Endothelial cell of umbilical vein (primary cell): ENCODE results near the gene HIP1R. TPM values are rescaled to one million over a fixed set of nuclear protein-coding genes. Genes with fewer than 3 reads are reported as not detected.

ENCODE experiments used
- BruUV-seq: library from RNA; stranded (reverse); fragments of 400-500 nt; replicated peaks from 2 replicates; lab custom pipeline; 2021; lab: Mats Ljungman, UMichigan
- CTCF ChIA-PET: fragments of 300-600, 350-600 bp; sonication (Branson Sonifier 250); formaldehyde crosslinking; loops from one replicate; lab custom pipeline; 2021; ENCODE audit warnings: antibody characterized with exemption, inconsistent platforms; lab: Charles Lee
- POLR2A ChIA-PET: fragments of 300-600, 350-600 bp; sonication (Branson Sonifier 250); formaldehyde crosslinking; loops from one replicate; lab custom pipeline; 2021; ENCODE audit warnings: antibody characterized with exemption, inconsistent platforms; lab: Charles Lee
- DNase-seq: peaks from one replicate; pipeline ENCODE4 v3.0.0-alpha.2; 2011; ENCODE audit warnings: low read depth, low spot score
- FAIRE-seq: peaks from 2 replicates; lab custom pipeline; 2011; peaks lifted over from hg19 to GRCh38; lab: Jason Lieb, UNC
- H2AFZ ChIP-seq: 2 replicates; pipeline ENCODE4 v1.6.0; 2012; ENCODE audit warnings: low read depth, low read length, control low read depth, inconsistent platforms
- H3K27ac ChIP-seq: 2 replicates; pipeline ENCODE4 v1.5.1; 2011; ENCODE audit warnings: low read depth, mild to moderate bottlenecking, control low read depth, low read length, moderate library complexity; ENCODE audit not compliant: insufficient read depth
- H3K27me3 ChIP-seq, 2 experiments: 2 replicates each; pipeline versions ENCODE4 v1.6.0 to v1.6.1; 2011; ENCODE audit warnings: low read length in 2 of 2, mixed read lengths in 1 of 2; ENCODE audit not compliant: control insufficient read depth in 2 of 2, insufficient read depth in 2 of 2
- H3K36me3 ChIP-seq, 2 experiments: 2 replicates in 1 of 2; 3 replicates in 1 of 2; pipeline ENCODE4 v1.5.1; 2011; ENCODE audit warnings: low read length in 2 of 2, mild to moderate bottlenecking in 1 of 2, moderate library complexity in 1 of 2; ENCODE audit not compliant: control insufficient read depth in 2 of 2, insufficient read depth in 2 of 2; ENCODE audit errors: extremely low read depth in 1 of 2
- H3K4me1 ChIP-seq: 3 replicates; pipeline ENCODE4 v1.5.1; 2011; ENCODE audit warnings: mild to moderate bottlenecking, low read length; ENCODE audit not compliant: control insufficient read depth, insufficient read depth; ENCODE audit errors: extremely low read depth
- H3K4me2 ChIP-seq: 2 replicates; pipeline ENCODE4 v1.6.1; 2011; ENCODE audit warnings: low read length, control low read depth, mixed read lengths; ENCODE audit not compliant: insufficient read depth
- H3K4me3 ChIP-seq, 3 experiments: fragments of 200-600 bp in 1 of 3; sonication (generic), shearing (Covaris generic) in 1 of 3; replicated peaks in 1 of 3; 2 replicates each; pipeline ENCODE4 v1.5.1; 2011 to 2016; ENCODE audit warnings: control low read depth in 3 of 3, low read length in 3 of 3, mild to moderate bottlenecking in 2 of 3, inconsistent platforms in 1 of 3, low read depth in 1 of 3, moderate library complexity in 1 of 3; ENCODE audit not compliant: insufficient read depth in 1 of 3
- H3K79me2 ChIP-seq: 2 replicates; pipeline ENCODE4 v1.6.0; 2012; ENCODE audit warnings: low read length, inconsistent platforms; ENCODE audit not compliant: control insufficient read depth, insufficient read depth
- H3K9ac ChIP-seq: replicated peaks from 2 replicates; pipeline ENCODE3; 2011; ENCODE audit warnings: low read length, control low read depth; ENCODE audit not compliant: insufficient read depth; ENCODE audit errors: extremely low read depth
- H3K9me1 ChIP-seq: replicated peaks from 3 replicates; pipeline ENCODE4 v1.6.0; 2011; ENCODE audit warnings: mild to moderate bottlenecking, low read length; ENCODE audit not compliant: control insufficient read depth, insufficient read depth; ENCODE audit errors: extremely low read depth
- H3K9me3 ChIP-seq: replicated peaks from 2 replicates; pipeline ENCODE4 v1.5.1; 2012; ENCODE audit warnings: low read length, inconsistent platforms; ENCODE audit not compliant: control insufficient read depth, insufficient read depth
- H4K20me1 ChIP-seq: replicated peaks from 2 replicates; pipeline ENCODE3; 2011; ENCODE audit warnings: mild to moderate bottlenecking, low read length; ENCODE audit not compliant: control insufficient read depth, insufficient read depth; ENCODE audit errors: extremely low read depth
- CTCF ChIP-seq, 2 donors: IDR thresholded peaks; 1 replicate in 1 of 2; 2 replicates in 1 of 2; pipeline ENCODE4 v1.5.1; 2011; ENCODE audit warnings: low read length in 2 of 2, mild to moderate bottlenecking in 2 of 2, moderate library complexity in 2 of 2, control low read depth in 1 of 2, inconsistent platforms in 1 of 2, low read depth in 1 of 2; ENCODE audit not compliant: insufficient read depth in 1 of 2; ENCODE audit errors: extremely low read depth in 1 of 2
- EZH2 ChIP-seq: IDR thresholded peaks from 2 replicates; pipeline ENCODE4 v1.6.1; 2012; ENCODE audit warnings: borderline replicate concordance, low read depth, mild to moderate bottlenecking, moderate library complexity, low read length, inconsistent platforms; ENCODE audit not compliant: severe bottlenecking
- FOS ChIP-seq: IDR thresholded peaks from 2 replicates; pipeline ENCODE4 v1.6.1; 2011; ENCODE audit warnings: mild to moderate bottlenecking, low read length, moderate library complexity, borderline replicate concordance; ENCODE audit not compliant: insufficient read depth
- GATA2 ChIP-seq: IDR thresholded peaks from 2 replicates; pipeline ENCODE4 v1.7.0; 2011; ENCODE audit warnings: low read depth, mild to moderate bottlenecking, moderate library complexity, mixed read lengths, low read length; ENCODE audit not compliant: insufficient read length, insufficient read depth
- JUN ChIP-seq: IDR thresholded peaks from 2 replicates; pipeline ENCODE4 v1.6.1; 2011; ENCODE audit warnings: borderline replicate concordance, low read depth; ENCODE audit not compliant: insufficient read length, insufficient read depth
- MYC ChIP-seq: IDR thresholded peaks from one replicate; pipeline ENCODE4 v1.6.1; 2011; ENCODE audit warnings: mild to moderate bottlenecking, low read depth, low read length
- POLR2A ChIP-seq: IDR thresholded peaks from 2 replicates; pipeline ENCODE4 v1.6.1; 2012; ENCODE audit warnings: low read depth, mild to moderate bottlenecking, control low read depth, low read length
- POLR2AphosphoS5 ChIP-seq: IDR thresholded peaks from 2 replicates; pipeline ENCODE4 v1.6.1; 2012; ENCODE audit warnings: low read depth, mild to moderate bottlenecking, control low read depth, low read length, moderate library complexity; ENCODE audit not compliant: insufficient read depth
- dilution Hi-C: fragments of 300-500 bp; cut with MboI; formaldehyde crosslinking; loops from one replicate; pipeline ENCODE4 v1.15.0; 2019; ENCODE audit warnings: low sequenced_read_pairs; ENCODE audit not compliant: extremely low pct_ligation_motif_present
- intact Hi-C: fragments of 100-400 bp; cut with micrococcal nuclease; formaldehyde crosslinking; loops from one replicate; pipeline ENCODE4 v1.10.0; 2022
- polyA plus RNA-seq, 4 experiments: library from polyadenylated mRNA; depleted of rRNA in 3 of 4; stranded (reverse) in 3 of 4; unstranded in 1 of 4; fragments of >200 nt; gene quantifications; 2 replicates each; pipeline versions ENCODE4 v1.2.1 to v1.2.3, GENCODE V29; 2011 to 2012; ENCODE audit warnings: missing spikeins in 1 of 4
- total RNA-seq: library from RNA; stranded (reverse); gene quantifications from 2 replicates; pipeline ENCODE4 v1.2.3, GENCODE V29; 2021
- TF ChIP-seq, protein P1 (sequence below): IDR thresholded peaks from 2 replicates; pipeline ENCODE4 v1.6.1; 2011; ENCODE audit not compliant: insufficient read depth, insufficient read length

HIP1R gene
- total and polyA plus RNA-seq, 2 donors (not counting 3 experiments of a cell fraction or from before 2014, with no cell fraction given) = 111 to 122 TPM

DNA sequence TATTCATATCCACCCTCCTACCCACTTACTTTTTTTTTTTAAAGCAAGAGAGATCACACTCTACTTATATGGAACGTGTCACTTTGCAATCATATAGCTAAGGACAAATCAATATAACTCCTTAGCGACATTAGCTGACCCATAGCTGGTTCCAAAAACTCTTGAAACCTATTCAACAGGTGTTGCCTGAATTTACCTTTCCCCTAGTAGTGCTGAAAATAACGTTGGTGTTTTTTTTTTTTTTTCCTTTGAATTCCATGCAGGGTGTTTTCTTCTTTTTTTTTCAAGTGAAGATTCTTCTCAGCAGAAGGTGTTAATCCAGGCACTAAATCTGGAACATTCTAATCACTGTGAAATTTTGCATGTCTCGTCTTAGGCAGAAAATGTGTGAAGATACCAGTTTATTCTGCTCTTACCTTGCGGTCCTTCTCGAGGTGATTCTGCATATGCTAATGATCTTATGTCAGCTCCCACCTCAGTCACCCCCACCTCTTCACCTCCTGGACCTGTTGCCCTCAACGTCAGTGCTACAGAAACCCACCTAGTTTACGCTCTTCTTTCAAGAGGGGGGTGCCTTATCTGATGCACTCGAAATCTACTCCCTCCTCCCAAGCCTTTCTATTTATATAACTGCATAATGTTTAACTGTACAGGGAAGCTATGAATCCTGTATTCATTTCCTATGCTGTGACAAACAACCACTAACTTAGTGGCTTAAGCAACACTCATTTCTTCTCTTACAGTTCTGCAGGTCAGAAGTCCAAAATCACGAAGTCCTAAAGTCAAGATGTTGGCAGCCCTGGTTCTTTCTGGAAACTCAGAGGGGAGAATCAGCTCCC, 67.8 kb downstream of the HIP1R start:
- no peak overlapping the region for H3K27ac ChIP-seq
- no peaks in the 10 kb centered on the region for H3K36me3 ChIP-seq
- H3K9me3 ChIP-seq = no peaks in the 10 kb centered on the region
- peaks cover 2% of the 10 kb centered on the region for H3K4me1 ChIP-seq
- H3K4me2 ChIP-seq = no peak overlapping the region
- TF ChIP-seq POLR2A (no peak), POLR2AphosphoS5 (no peak), GATA2 (no peak), CTCF (IDR thresholded peaks at IDR 0.05; ENCODE audit: extremely low read depth in 1 of 2, insufficient read depth in 1 of 2, low read depth in 1 of 2, low read length in 2 of 2) (no peak), JUN (no peak), EZH2 (no peak), FOS (no peak), MYC (no peak)
- TF ChIP-seq, protein P1, sequence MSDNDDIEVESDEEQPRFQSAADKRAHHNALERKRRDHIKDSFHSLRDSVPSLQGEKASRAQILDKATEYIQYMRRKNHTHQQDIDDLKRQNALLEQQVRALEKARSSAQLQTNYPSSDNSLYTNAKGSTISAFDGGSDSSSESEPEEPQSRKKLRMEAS = no peak
- H3K79me2 ChIP-seq = no peaks in the 10 kb centered on the region
- dilution Hi-C loops (no loop called here), intact Hi-C loops (no loop called here)
- no peak overlapping the region for H3K4me3 ChIP-seq
- no peak overlapping the region for H3K9ac ChIP-seq
- H3K27me3 ChIP-seq = peaks cover 6 to 12% of the 10 kb centered on the region in 2 experiments
- no peak for DNase-seq
- BruUV-seq = no TSS peak
- no peaks in the 10 kb centered on the region for H4K20me1 ChIP-seq
- POLR2A ChIA-PET = no interaction called here
- CTCF ChIA-PET = interaction anchor here (1.1 kb wide), 1 partner anchor 21 kb away, joined by 3 read pairs; no protein-coding TSS in a partner anchor
- FAIRE-seq = no peak
- no peak overlapping the region for H2AFZ ChIP-seq
- H3K9me1 ChIP-seq = no peaks in the 10 kb centered on the region
